ENCODE data around the gene TBKBP1. TPM values are rescaled to one million over a fixed set of nuclear protein-coding genes. Genes with fewer than 3 reads are reported as not detected.

TBKBP1 gene
- total and polyA plus RNA-seq, 2 donors (not counting 1 experiment from before 2014, with no cell fraction given) = 4.6 to 11.6 TPM

DNA sequence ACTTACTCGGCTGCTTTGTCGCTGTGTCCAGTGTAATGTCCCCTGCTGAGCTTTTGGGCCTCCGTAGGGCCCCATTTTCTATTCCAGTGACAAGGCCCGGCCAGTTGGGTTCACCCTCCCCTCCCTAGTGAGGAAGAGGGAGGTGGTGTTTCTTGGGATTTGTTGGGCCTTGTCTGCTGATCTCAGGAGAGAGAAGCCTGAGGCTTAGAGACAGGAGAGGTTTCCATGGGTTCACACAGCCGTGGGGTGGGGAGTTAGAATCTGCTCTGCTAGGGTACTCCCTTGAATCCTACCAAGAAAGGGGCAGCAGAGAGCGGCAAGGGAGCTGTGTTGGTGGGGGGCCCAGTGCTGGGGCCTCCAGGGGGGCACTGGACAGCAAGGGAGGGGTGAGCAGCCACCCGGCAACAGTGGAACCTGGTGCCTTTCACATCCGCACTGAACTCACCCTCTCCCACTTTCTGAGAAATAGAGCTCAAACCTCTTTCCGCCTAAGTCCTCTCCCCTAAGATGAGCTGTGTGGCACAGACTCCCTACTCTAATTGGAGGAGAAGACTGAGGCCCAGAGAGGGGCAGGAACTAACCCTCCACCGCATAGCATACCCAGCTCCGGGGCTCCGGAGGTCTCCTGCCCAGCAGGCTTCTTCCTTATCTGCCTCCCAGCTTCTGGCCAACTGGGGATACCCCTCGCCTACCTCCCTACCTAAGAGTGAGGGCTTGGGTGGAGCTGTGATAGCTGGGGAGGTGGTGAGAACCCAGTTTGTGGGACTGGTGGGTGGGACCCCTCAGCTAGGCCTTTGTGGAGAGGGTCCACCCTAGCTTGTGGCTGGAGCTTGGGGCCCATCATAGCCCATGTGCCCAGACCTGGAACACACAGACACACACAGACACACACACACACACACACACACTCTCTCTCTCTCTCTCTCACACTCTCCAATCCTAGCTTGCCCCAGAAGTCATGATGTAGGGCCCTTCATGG lies 6.8 kb downstream of the TBKBP1 start:
- H3K27me3 ChIP-seq (ENCODE audit: control insufficient read depth, insufficient read depth, low read length) = no peaks in the 10 kb centered on the region
- H3K27ac ChIP-seq (ENCODE audit: insufficient read depth, low read length) = no peak overlapping the region
- no peak overlapping the region for H3K4me2 ChIP-seq (ENCODE audit: extremely low read depth, insufficient read depth, low read length)
- no peak for TF ChIP-seq EZH2 (IDR thresholded peaks at IDR 0.05; ENCODE audit: low read length, missing control alignments)
- TF ChIP-seq, protein P1, sequence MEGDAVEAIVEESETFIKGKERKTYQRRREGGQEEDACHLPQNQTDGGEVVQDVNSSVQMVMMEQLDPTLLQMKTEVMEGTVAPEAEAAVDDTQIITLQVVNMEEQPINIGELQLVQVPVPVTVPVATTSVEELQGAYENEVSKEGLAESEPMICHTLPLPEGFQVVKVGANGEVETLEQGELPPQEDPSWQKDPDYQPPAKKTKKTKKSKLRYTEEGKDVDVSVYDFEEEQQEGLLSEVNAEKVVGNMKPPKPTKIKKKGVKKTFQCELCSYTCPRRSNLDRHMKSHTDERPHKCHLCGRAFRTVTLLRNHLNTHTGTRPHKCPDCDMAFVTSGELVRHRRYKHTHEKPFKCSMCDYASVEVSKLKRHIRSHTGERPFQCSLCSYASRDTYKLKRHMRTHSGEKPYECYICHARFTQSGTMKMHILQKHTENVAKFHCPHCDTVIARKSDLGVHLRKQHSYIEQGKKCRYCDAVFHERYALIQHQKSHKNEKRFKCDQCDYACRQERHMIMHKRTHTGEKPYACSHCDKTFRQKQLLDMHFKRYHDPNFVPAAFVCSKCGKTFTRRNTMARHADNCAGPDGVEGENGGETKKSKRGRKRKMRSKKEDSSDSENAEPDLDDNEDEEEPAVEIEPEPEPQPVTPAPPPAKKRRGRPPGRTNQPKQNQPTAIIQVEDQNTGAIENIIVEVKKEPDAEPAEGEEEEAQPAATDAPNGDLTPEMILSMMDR (conservative IDR thresholded peaks at IDR 0.05 in 1 of 2, IDR thresholded peaks at IDR 0.05 in 1 of 2; ENCODE audit: low read depth in 1 of 2, low read length in 2 of 2) = no peak
- DNase-seq (ENCODE audit: low read depth in 2 of 2) = no peak
- no peak overlapping the region for H2AFZ ChIP-seq (ENCODE audit: low read length)
- no peak overlapping the region for H3K4me3 ChIP-seq (replicated peaks in 1 of 4; ENCODE audit: control extremely low read depth in 1 of 4, insufficient read depth in 1 of 4, low read depth in 3 of 4, low read length in 4 of 4)
- H3K9me3 ChIP-seq (ENCODE audit: control insufficient read depth, insufficient read depth, low read depth, low read length) = no peaks in the 10 kb centered on the region
- peaks cover 4% of the 10 kb centered on the region for H3K36me3 ChIP-seq (ENCODE audit: control insufficient read depth, insufficient read depth, low read length)
- no peaks in the 10 kb centered on the region for H3K4me1 ChIP-seq (ENCODE audit: control insufficient read depth, extremely low read depth, insufficient read depth, low read length)
- H3K79me2 ChIP-seq (ENCODE audit: control insufficient read depth, insufficient read depth, low read length) = no peaks in the 10 kb centered on the region
- no peak overlapping the region for H3K9ac ChIP-seq (ENCODE audit: insufficient read depth, low read length)
- H4K20me1 ChIP-seq (ENCODE audit: control insufficient read depth, extremely low read depth, insufficient read depth, low read length) = no peaks in the 10 kb centered on the region

DNA sequence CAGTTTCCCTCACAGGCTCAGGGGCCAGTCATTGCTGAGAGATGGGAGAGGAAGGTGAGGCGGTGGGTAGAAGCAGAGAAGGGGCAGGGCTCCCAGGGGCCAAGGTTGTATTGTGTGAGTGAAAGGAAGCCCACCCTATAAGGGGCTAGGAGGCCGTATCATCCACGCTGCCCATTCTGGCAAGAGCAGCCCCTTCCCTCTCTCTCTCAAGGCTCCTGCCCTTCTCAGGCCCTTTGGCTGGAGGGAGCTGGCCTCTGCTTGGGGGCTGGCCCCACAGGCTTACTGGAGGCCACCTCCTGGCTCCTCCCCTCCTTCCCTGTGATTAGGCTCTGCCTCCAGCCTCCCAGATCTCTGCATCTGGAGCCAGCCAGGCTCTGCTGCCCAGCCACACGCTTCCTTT lies 7.6 kb downstream of the TBKBP1 start:
- Histone ChIP-seq H3K27ac (ENCODE audit: insufficient read depth, low read length) (no peak overlapping the region), H2AFZ (ENCODE audit: low read length) (no peak overlapping the region), H3K4me2 (ENCODE audit: extremely low read depth, insufficient read depth, low read length) (no peak overlapping the region), H3K27me3 (ENCODE audit: control insufficient read depth, insufficient read depth, low read length) (no peaks in the 10 kb centered on the region), H3K4me1 (ENCODE audit: control insufficient read depth, extremely low read depth, insufficient read depth, low read length) (no peaks in the 10 kb centered on the region), H3K79me2 (ENCODE audit: control insufficient read depth, insufficient read depth, low read length) (no peaks in the 10 kb centered on the region), H4K20me1 (ENCODE audit: control insufficient read depth, extremely low read depth, insufficient read depth, low read length) (no peaks in the 10 kb centered on the region), H3K36me3 (ENCODE audit: control insufficient read depth, insufficient read depth, low read length) (peaks cover 4% of the 10 kb centered on the region), H3K4me3 (replicated peaks in 1 of 4; ENCODE audit: control extremely low read depth in 1 of 4, insufficient read depth in 1 of 4, low read depth in 3 of 4, low read length in 4 of 4) (no peak overlapping the region), H3K9ac (ENCODE audit: insufficient read depth, low read length) (no peak overlapping the region), H3K9me3 (ENCODE audit: control insufficient read depth, insufficient read depth, low read depth, low read length) (no peaks in the 10 kb centered on the region)
- DNase-seq (ENCODE audit: low read depth in 2 of 2) = no peak
- no peak for TF ChIP-seq EZH2 (IDR thresholded peaks at IDR 0.05; ENCODE audit: low read length, missing control alignments)
- TF ChIP-seq, protein P1 (conservative IDR thresholded peaks at IDR 0.05 in 1 of 2, IDR thresholded peaks at IDR 0.05 in 1 of 2; ENCODE audit: low read depth in 1 of 2, low read length in 2 of 2) = no peak

DNA sequence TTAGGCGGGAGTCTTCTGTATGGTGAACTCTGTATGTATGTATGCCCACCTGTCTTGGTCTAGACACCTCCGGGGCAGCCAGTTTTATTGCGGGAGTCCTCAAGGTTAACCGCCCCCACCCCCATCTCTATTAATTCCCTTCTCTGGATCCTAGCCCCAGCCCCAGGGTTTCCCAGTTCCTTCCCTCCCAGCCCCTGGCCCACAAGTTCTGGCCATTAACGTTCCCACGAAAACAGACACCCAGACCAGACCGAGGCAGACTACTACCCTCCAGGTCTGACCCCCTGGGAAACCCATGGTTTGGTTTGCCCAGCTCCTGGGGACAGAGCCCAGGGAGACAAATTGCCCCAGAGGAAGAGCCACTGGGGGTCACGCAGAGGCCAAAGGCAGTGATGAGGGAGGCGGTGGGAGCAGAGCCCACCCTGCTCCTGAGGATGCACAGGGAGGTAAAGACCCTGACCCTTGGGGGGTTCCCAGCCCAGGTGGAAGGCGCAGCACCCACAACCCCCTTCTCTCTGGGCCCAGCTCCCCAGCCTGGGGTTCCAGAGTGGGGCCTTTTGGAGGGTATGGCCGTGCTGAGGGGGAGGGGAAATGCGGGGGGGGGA lies 8.5 kb downstream of the TBKBP1 start:
- no peak overlapping the region for H3K4me3 ChIP-seq (replicated peaks in 1 of 4; ENCODE audit: control extremely low read depth in 1 of 4, insufficient read depth in 1 of 4, low read depth in 3 of 4, low read length in 4 of 4)
- H3K27ac ChIP-seq (ENCODE audit: insufficient read depth, low read length) = no peak overlapping the region
- TF ChIP-seq EZH2 (IDR thresholded peaks at IDR 0.05; ENCODE audit: low read length, missing control alignments) = no peak
- TF ChIP-seq, protein P1 (conservative IDR thresholded peaks at IDR 0.05 in 1 of 2, IDR thresholded peaks at IDR 0.05 in 1 of 2; ENCODE audit: low read depth in 1 of 2, low read length in 2 of 2) = no peak
- H2AFZ ChIP-seq (ENCODE audit: low read length) = no peak overlapping the region
- no peak overlapping the region for H3K9ac ChIP-seq (ENCODE audit: insufficient read depth, low read length)
- H3K9me3 ChIP-seq (ENCODE audit: control insufficient read depth, insufficient read depth, low read depth, low read length) = no peaks in the 10 kb centered on the region
- H3K4me2 ChIP-seq (ENCODE audit: extremely low read depth, insufficient read depth, low read length) = no peak overlapping the region
- H3K4me1 ChIP-seq (ENCODE audit: control insufficient read depth, extremely low read depth, insufficient read depth, low read length) = peaks cover under 1% of the 10 kb centered on the region
- H4K20me1 ChIP-seq (ENCODE audit: control insufficient read depth, extremely low read depth, insufficient read depth, low read length) = no peaks in the 10 kb centered on the region
- no peaks in the 10 kb centered on the region for H3K79me2 ChIP-seq (ENCODE audit: control insufficient read depth, insufficient read depth, low read length)
- peaks cover 4% of the 10 kb centered on the region for H3K36me3 ChIP-seq (ENCODE audit: control insufficient read depth, insufficient read depth, low read length)
- no peak for DNase-seq (ENCODE audit: low read depth in 2 of 2)
- no peaks in the 10 kb centered on the region for H3K27me3 ChIP-seq (ENCODE audit: control insufficient read depth, insufficient read depth, low read length)

All from fibroblast of lung (primary cell).